Measurements from ENCODE around the gene CDKAL1. TPM values are rescaled to one million over a fixed set of nuclear protein-coding genes. Genes with fewer than 3 reads are reported as not detected.

The CDKAL1 gene
- total RNA-seq, 4 donors from 2014 or later: 11.8 to 21.4 (median 13.8) TPM

- no peak for DNase-seq (ENCODE audit: low spot score)
- ATAC-seq (ENCODE audit: low FRiP score): peak; percentile 82
- TF ChIP-seq CTCF (IDR thresholded peaks at IDR 0.05): no peak
Observed at GRCh38 chr6:20554326-20554725, 20.1 kb downstream of the CDKAL1 start.

GRCh38 chr6:20554817-20555216 is 20.6 kb downstream of the CDKAL1 start:
- no peak for ATAC-seq (ENCODE audit: low FRiP score)
- no peak for DNase-seq (ENCODE audit: low spot score)
- TF ChIP-seq CTCF (IDR thresholded peaks at IDR 0.05): no peak

- DNase-seq (ENCODE audit: low spot score) (no peak), ATAC-seq (ENCODE audit: low FRiP score) (no peak)
- TF ChIP-seq CTCF (IDR thresholded peaks at IDR 0.05): no peak
Observed at GRCh38 chr6:20559924-20560551, 25.8 kb downstream of the CDKAL1 start.

- DNase-seq (ENCODE audit: low spot score) (no peak), ATAC-seq (ENCODE audit: low FRiP score) (no peak)
- no peak for TF ChIP-seq CTCF (IDR thresholded peaks at IDR 0.05)
Observed at GRCh38 chr6:20563377-20563776, 29.1 kb downstream of the CDKAL1 start.

- ATAC-seq (ENCODE audit: low FRiP score): no peak
- TF ChIP-seq CTCF (IDR thresholded peaks at IDR 0.05): no peak
- no peak for DNase-seq (ENCODE audit: low spot score)
Observed at GRCh38 chr6:20564269-20564668, 30.0 kb downstream of the CDKAL1 start.

GRCh38 chr6:20564777-20565176 is 30.5 kb downstream of the CDKAL1 start:
- no peak for TF ChIP-seq CTCF (IDR thresholded peaks at IDR 0.05)
- DNase-seq (ENCODE audit: low spot score) (no peak), ATAC-seq (ENCODE audit: low FRiP score) (no peak)

GRCh38 chr6:20565342-20565741 is 31.1 kb downstream of the CDKAL1 start:
- TF ChIP-seq CTCF (IDR thresholded peaks at IDR 0.05): no peak
- no peak for DNase-seq (ENCODE audit: low spot score)
- no peak for ATAC-seq (ENCODE audit: low FRiP score)

All from omental fat pad (tissue), 4 donors.